WERI-Rb-1 (cell line): Measurements from ENCODE around the gene VIM.
A peak's percentile ranks its signal among the peaks of the same experiment; 100 is the strongest.

ENCODE experiments used
- DNase-seq: peaks from one replicate; pipeline ENCODE4 v3.0.0-alpha.2; 2020
- H3K27ac ChIP-seq: fragments of 250-450 bp; sonication (Bioruptor Pico); 2 replicates; pipeline ENCODE4 v1.5.1; 2020; ENCODE audit warnings: mild to moderate bottlenecking, moderate library complexity
- H3K27me3 ChIP-seq: fragments of 250-450 bp; sonication (Bioruptor Pico); 2 replicates; pipeline ENCODE4 v1.5.1; 2021; ENCODE audit warnings: mild to moderate bottlenecking, low read depth, moderate library complexity; ENCODE audit not compliant: insufficient read depth, severe bottlenecking
- H3K36me3 ChIP-seq: fragments of 250-450 bp; sonication (Bioruptor Pico); 2 replicates; pipeline ENCODE4 v1.5.1; 2020; ENCODE audit warnings: mild to moderate bottlenecking, moderate library complexity
- H3K4me3 ChIP-seq: 2 replicates; pipeline ENCODE4 v1.5.1; 2011; ENCODE audit warnings: low read depth, mild to moderate bottlenecking, control low read depth, low read length
- H3K9me3 ChIP-seq: fragments of 250-450 bp; sonication (Bioruptor Pico); 2 replicates; pipeline ENCODE4 v1.5.1; 2021; ENCODE audit warnings: mild to moderate bottlenecking, moderate library complexity; ENCODE audit not compliant: severe bottlenecking
- TF ChIP-seq, protein P1 (sequence below): IDR thresholded peaks from 2 replicates; pipeline ENCODE4 v1.5.1; 2011; ENCODE audit warnings: low read depth, mild to moderate bottlenecking, control low read depth, inconsistent platforms, low read length

VIM gene

DNA sequence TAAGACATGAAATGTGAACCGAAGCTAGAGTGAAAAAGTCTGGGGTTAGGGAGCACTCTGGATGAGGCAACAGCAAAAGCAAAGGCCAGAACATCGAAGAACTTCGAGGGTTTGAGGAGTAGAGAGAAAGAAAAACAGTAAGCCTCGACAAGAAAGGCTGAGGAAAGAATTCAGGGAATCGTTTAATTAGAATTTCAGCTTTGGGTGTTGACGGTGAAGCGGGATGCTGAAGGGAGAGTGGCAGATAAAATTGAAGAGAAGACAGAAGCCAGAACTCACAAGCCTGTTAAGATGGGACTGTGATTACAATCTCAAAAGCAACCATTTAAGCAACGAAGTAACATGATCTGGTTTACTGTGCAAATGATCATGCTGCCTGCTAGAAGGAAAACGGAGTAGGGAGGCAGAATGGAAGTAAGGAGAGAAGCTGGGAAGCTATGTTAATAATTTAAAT is 28.7 kb upstream of the VIM start:
- H3K36me3 ChIP-seq, result no peaks in the 10 kb centered on the region
- no peaks in the 10 kb centered on the region for H3K27me3 ChIP-seq
- TF ChIP-seq, protein P1, sequence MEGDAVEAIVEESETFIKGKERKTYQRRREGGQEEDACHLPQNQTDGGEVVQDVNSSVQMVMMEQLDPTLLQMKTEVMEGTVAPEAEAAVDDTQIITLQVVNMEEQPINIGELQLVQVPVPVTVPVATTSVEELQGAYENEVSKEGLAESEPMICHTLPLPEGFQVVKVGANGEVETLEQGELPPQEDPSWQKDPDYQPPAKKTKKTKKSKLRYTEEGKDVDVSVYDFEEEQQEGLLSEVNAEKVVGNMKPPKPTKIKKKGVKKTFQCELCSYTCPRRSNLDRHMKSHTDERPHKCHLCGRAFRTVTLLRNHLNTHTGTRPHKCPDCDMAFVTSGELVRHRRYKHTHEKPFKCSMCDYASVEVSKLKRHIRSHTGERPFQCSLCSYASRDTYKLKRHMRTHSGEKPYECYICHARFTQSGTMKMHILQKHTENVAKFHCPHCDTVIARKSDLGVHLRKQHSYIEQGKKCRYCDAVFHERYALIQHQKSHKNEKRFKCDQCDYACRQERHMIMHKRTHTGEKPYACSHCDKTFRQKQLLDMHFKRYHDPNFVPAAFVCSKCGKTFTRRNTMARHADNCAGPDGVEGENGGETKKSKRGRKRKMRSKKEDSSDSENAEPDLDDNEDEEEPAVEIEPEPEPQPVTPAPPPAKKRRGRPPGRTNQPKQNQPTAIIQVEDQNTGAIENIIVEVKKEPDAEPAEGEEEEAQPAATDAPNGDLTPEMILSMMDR, result no peak
- no peak overlapping the region for H3K4me3 ChIP-seq
- H3K9me3 ChIP-seq, result no peaks in the 10 kb centered on the region
- no peak for DNase-seq
- H3K27ac ChIP-seq, result no peak overlapping the region

DNA sequence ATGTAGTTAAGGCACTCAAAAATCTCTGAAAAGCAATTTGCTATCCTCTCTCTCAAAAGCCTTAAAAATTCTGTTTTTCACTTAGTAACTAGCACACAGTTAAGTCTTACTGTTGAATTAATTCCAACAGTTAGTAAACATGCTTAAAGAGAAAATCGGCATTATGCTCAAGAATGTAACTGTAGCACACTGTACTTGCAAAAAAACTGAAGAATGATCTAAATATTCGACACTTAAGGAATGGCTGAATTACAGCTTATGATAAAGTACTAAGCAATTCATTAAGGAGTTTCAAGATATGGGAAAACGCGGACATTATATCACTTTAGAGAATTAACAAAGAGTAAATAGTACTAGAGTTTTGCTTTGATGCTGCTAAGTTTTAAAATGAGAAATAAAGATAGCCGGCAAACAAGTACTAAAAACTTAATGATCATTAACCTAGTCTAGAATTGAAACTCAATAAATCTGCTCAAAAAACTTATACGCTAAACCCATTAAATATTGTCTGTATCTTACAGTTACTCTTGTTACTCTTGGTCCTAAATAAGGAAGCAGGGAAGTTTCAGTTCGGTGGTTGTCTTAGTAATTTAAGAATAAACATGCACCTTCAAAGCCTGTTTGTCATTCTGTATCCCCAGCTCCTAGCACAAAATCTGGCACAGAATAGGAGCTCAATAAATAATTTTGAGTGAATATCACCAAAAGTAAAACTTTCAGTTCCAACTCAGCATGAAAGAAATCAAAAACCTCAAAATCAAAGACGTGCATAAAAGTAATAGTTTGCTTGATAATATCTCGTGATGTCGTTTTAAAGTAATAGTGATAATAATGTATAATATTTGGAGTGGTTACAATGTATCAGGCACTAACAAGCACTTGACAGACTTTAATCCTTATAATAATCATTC is 27.8 kb upstream of the VIM start:
- Histone ChIP-seq H3K27me3 (no peaks in the 10 kb centered on the region), H3K36me3 (no peaks in the 10 kb centered on the region), H3K27ac (peak overlapping the region; percentile 88), H3K9me3 (no peaks in the 10 kb centered on the region), H3K4me3 (peak overlapping the region; percentile 81)
- TF ChIP-seq, protein P1, result no peak
- no peak for DNase-seq

DNA sequence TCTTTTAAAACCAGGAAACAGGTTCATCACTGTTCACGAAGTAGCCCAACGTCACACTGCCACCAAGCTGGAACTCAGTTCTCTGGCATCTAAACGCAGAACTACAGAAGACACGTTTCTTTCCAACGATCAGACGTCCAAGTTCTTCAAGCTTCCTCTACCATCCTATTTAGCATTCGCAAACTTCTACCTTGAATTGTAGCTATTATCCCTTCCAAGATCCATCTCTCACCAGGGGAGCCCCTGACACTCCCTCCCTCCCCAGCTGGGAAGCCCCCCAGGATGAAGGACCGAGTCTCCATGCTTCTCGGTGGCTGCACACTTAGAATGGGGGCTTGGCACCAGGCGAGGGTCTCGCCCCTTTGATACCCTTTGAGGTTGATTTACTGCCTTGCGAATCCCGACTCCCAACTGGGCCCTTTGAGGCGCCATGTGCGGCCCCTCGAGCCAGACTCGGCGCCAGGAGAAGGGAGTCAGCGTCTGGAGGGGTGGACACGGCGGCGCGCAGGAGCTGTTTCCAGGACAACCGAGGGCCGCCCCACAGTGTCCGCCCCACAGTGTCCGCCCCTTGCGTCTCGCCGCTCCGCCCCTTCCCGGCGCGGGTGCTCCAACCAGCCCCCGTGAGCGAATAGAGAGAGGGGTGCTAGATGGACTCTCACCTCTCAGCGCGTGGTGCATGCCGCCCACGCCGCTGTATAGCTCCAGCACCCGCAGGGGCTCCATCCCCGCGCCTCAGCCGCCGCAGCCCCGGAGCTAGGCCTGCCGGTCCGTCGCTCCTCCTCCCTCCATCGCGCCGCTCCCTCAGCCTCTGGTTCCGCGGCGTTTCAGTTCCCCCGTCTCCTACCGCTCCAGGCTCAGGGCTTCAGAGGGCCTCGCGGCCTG is 26.9 kb upstream of the VIM start, which contains the start of gene TRDMT1:
Gene TRDMT1, minus strand, starts transcription at position 761 of the 882 bp plus-strand sequence. Its CDS starts 38 bp downstream, at position 723.
- Histone ChIP-seq H3K27ac (peak within 1 kb of the TSS; percentile 88), H3K9me3 (no peaks in the 10 kb centered on the region), H3K4me3 (peak within 1 kb of the TSS; percentile 81), H3K27me3 (no peaks in the 10 kb centered on the region), H3K36me3 (no peaks in the 10 kb centered on the region)
- peak; percentile 81 for DNase-seq
- TF ChIP-seq, protein P1, result no peak

DNA sequence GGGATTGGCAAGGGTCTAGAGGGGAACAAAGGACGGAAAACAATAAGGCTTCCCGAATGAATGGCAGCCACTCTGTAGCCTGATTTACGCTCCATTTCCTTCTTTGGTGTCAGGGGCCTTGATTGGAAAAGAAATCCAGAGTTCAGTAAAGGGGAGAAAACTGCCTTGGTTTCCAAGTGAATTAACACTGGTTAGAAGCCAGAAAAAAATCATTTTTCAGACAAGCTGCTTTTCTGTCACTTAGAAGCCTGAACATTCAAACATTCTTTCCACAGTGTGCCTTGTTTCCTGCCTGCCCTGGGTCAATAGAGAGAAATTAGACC is 26.3 kb upstream of the VIM start:
- H3K27ac ChIP-seq, result peak overlapping the region; percentile 88
- H3K27me3 ChIP-seq, result no peaks in the 10 kb centered on the region
- H3K36me3 ChIP-seq, result no peaks in the 10 kb centered on the region
- peak overlapping the region; percentile 81 for H3K4me3 ChIP-seq
- TF ChIP-seq, protein P1, result no peak
- no peak for DNase-seq
- no peaks in the 10 kb centered on the region for H3K9me3 ChIP-seq

DNA sequence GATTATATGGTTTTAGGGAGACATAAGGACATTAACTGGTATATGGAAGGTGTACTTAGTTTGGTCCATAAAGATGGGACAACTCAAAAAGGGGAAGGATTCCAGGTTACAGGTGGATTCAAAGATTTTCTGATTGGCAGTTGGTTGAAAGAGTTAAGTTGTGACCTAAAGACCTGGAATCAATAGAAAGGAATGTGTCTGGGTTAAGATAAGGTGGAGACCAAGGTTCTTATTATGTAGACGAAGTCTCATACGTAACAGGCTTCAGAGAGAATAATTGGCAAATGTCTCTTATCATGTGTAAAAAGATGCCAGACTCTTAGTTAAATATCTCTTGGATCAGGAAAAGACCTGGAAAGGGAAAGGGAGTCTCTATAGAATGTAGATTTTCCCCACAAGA is 25.5 kb upstream of the VIM start:
- no peaks in the 10 kb centered on the region for H3K27me3 ChIP-seq
- no peak for DNase-seq
- H3K27ac ChIP-seq, result no peak overlapping the region
- TF ChIP-seq, protein P1, result no peak
- no peaks in the 10 kb centered on the region for H3K36me3 ChIP-seq
- H3K4me3 ChIP-seq, result no peak overlapping the region
- no peaks in the 10 kb centered on the region for H3K9me3 ChIP-seq
